Psoas muscle (tissue), 8 donors: ENCODE results near the gene MAPK11. TPM values are rescaled to one million over a fixed set of nuclear protein-coding genes. Genes with fewer than 3 reads are reported as not detected.

Experiments
- ATAC-seq, 4 donors: fragments of 200-7000 bp; cut with Tn5 transposase; one replicate each; pipeline ENCODE4 v1.9.1; 2020; ENCODE audit warnings: moderate library complexity in 3 of 4, mild to moderate bottlenecking in 2 of 4
- DNase-seq, 2 donors: peaks; one replicate each; pipeline ENCODE4 v3.0.0-alpha.2; 2020
- H3K27ac ChIP-seq: fragments of 200-600 bp; one replicate; pipeline ENCODE4 v1.8.0; 2022
- H3K27me3 ChIP-seq, 3 donors: fragments of 200-600 bp in 1 of 3; one replicate each; pipeline versions ENCODE4 v1.6.1 to v1.8.0; 2013 to 2022; ENCODE audit warnings: low read length in 2 of 3, mild to moderate bottlenecking in 2 of 3, moderate library complexity in 1 of 3; ENCODE audit not compliant: insufficient read depth in 3 of 3
- H3K36me3 ChIP-seq, 2 donors: fragments of 200-600 bp in 1 of 2; one replicate each; pipeline versions ENCODE4 v1.6.1 to v1.8.0; 2013 to 2022; ENCODE audit warnings: low read depth in 1 of 2, mild to moderate bottlenecking in 1 of 2, moderate library complexity in 1 of 2; ENCODE audit not compliant: insufficient read depth in 1 of 2
- H3K4me1 ChIP-seq: fragments of 200-600 bp; one replicate; pipeline ENCODE4 v1.8.0; 2022
- H3K4me3 ChIP-seq: fragments of 200-600 bp; one replicate; pipeline ENCODE4 v1.8.0; 2022; ENCODE audit warnings: mild to moderate bottlenecking
- H3K9me3 ChIP-seq: fragments of 200-600 bp; one replicate; pipeline ENCODE4 v1.8.0; 2022
- WGBS, 3 donors: extraction: QIAGEN DNeasy Blood & Tissue Kit; methylation state at CpG; one replicate each; pipeline versions ENCODE4 v1.1.6 to v1.1.7; 2013; 5-methylcytosine and 5-hydroxymethylcytosine counted together
- intact Hi-C, 2 donors: fragments of 100-400 bp; cut with DNase I; formaldehyde crosslinking; loops; one replicate each; pipeline versions ENCODE4 v1.11.0 to v1.14.2; 2022
- polyA plus RNA-seq, 3 donors: library from polyadenylated mRNA; stranded (reverse); fragments of 200-250 nt; gene quantifications; one replicate each; pipeline ENCODE4 v1.2.3, GENCODE V29; 2013
- total RNA-seq, 4 donors: library from RNA; stranded (reverse); fragmentation: NEBNext Ultra II Directional in 2 of 4; extraction: Animal tissue kit (Norgen Biotek cat#: 25700) in 2 of 4; gene quantifications; one replicate each; pipeline versions ENCODE4 v1.2.1 to v1.2.4, GENCODE V29; 2021 to 2023
- TF ChIP-seq, protein P1 (sequence below): fragments of 200-600 bp; IDR thresholded peaks from one replicate; pipeline ENCODE4 v1.8.0; 2022; ENCODE audit warnings: antibody characterized with exemption
- donor health status: healthy with polysubstance abuse.
- donor health status: DM: no; HTN: no; CAD: no; lungs with moderate emphysema.
- donor health status: Bipolar disorder and iron deficiency.
- donor health status: healthy.
- donor health status: DM: yes; HTN: yes; CAD: no.
- donor health status: DM: no; HTN: no; CAD: no.
- donor health status: DM: no; HTN: no; CAD: no.
- donor health status: DM: yes; HTN: yes; CAD: no.

The MAPK11 gene
- total and polyA plus RNA-seq, 7 donors = 1.7 to 6.3 (median 4.8) TPM

DNA sequence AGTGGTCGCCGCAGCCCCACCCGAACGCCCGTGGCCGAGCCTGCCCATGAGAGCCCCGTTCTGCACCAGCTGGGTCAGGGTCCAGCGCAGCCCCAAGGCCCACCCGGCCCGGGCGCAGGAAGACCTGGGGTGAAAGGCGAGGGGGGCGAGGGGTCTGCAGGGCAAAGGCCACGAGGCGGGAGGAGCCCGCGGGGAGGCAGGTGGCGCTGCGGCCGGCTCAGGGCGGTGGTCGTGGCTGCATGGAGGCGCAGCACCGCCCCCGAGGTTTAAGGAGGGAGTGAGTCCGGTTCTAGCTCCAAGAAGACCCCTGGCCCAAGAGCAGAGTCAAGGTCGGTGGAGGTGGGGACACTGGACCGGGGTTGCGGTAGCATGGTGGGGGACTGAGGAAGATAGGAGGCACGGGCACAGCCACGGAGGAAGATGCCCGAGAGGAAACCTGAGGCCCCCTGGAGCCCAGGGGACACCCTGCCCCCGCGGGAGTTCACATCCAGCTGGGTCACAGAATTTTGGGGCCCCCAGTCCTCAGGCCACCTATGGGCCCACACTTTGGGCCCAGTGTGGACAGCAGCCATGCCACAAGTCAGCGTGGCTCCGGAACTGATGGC lies 18.6 kb downstream of the MAPK11 start:
- intact Hi-C loops = loop anchor here (2.0 to 10.0 kb wide), 5 partner anchors 51 to 253 kb away; partner anchors contain the start of genes DENND6B (in 1 of the 2), LMF2 (in 1 of the 2), NCAPH2 (in 1 of the 2) and PPP6R2 (in 1 of the 2)
- ATAC-seq = peak in 3 of 4 donors; percentile 3 to 11 (median 5)
- WGBS, 3 donors = 8 to 15% (median 11%) methylated on average over 32 to 36 of the region's 36 CpGs

DNA sequence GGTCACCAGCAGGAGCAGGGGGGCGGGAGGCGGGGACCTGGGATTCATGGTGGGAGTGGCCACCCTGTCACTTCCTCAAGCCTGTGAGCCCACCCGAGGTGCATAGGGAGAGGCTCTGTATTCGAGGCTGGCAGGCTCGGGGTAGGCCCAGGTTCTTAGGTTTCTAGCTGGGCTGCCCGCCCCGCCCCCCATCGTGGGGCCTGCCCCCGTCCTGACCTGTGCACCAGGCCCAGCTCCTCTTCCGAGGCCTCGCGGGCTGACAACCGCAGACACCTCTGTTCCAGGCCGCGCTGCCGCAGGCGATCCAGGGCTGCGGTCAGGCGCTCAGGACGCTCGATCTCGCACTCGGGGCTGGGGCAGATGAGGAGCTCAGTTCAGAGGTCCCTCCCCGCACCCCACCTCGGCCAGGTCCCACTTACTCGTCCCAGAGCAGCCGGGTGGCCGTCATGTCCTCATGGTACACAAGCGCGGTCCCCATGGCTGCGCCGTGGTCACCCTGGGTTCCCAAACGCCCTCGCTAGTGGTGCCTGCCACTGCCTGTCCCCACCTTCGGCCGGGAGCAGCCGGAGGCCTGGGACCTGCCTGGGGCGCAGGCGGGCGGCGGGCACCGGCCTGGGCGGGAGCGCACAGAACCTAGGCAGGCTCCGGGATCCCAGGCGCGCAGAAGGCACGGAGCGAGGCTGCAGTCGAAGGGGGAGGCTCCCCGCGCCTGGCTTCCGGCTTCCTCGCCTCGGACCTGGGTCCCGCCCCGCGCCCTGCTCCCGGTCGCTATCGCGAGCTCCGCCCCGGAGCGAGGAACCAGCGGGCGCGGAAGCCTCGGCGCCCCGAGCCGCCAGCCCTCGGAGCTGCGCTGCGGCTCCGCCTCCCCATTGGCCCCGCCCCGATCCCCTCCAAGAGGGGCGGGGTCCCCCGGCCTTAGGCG lies 19.4 kb downstream of the MAPK11 start, which contains the start of gene HDAC10:
TSS of gene HDAC10 (minus strand) at position 711 of the 922 bp plus-strand sequence. CDS start at position 478, 233 bp downstream.
- Histone ChIP-seq H3K36me3 (peaks cover 0 to 65% of the 10 kb centered on the region in 2 donors), H3K27me3 (no peaks in the 10 kb centered on the region), H3K9me3 (no peaks in the 10 kb centered on the region), H3K4me1 (peaks cover 23% of the 10 kb centered on the region), H3K4me3 (peak within 1 kb of the TSS; percentile 70), H3K27ac (peak within 1 kb of the TSS; percentile 63)
- TF ChIP-seq, protein P1, sequence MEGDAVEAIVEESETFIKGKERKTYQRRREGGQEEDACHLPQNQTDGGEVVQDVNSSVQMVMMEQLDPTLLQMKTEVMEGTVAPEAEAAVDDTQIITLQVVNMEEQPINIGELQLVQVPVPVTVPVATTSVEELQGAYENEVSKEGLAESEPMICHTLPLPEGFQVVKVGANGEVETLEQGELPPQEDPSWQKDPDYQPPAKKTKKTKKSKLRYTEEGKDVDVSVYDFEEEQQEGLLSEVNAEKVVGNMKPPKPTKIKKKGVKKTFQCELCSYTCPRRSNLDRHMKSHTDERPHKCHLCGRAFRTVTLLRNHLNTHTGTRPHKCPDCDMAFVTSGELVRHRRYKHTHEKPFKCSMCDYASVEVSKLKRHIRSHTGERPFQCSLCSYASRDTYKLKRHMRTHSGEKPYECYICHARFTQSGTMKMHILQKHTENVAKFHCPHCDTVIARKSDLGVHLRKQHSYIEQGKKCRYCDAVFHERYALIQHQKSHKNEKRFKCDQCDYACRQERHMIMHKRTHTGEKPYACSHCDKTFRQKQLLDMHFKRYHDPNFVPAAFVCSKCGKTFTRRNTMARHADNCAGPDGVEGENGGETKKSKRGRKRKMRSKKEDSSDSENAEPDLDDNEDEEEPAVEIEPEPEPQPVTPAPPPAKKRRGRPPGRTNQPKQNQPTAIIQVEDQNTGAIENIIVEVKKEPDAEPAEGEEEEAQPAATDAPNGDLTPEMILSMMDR = no peak
- DNase-seq = peak; percentile 80 to 87
- intact Hi-C loops = loop anchor here (2.0 to 10.0 kb wide), 5 partner anchors 52 to 254 kb away; partner anchors contain the start of genes DENND6B (in 1 of the 2), LMF2 (in 1 of the 2), NCAPH2 (in 1 of the 2) and PPP6R2 (in 1 of the 2)
- 1 to 2% (median 2%) methylated on average over 35 to 81 of the region's 81 CpGs for WGBS, 3 donors
- peak; percentile 28 to 53 (median 45) for ATAC-seq

More for the DNA sequence above, 18.6 kb downstream of the MAPK11 start:
- peak overlapping the region; percentile 70 for H3K4me3 ChIP-seq
- TF ChIP-seq, protein P1 = no peak
- H3K4me1 ChIP-seq = peaks cover 21% of the 10 kb centered on the region
- no peaks in the 10 kb centered on the region for H3K27me3 ChIP-seq
- peaks cover 0 to 65% of the 10 kb centered on the region in 2 donors for H3K36me3 ChIP-seq
- H3K27ac ChIP-seq = peak overlapping the region; percentile 63
- H3K9me3 ChIP-seq = no peaks in the 10 kb centered on the region
- DNase-seq = no peak

DNA sequence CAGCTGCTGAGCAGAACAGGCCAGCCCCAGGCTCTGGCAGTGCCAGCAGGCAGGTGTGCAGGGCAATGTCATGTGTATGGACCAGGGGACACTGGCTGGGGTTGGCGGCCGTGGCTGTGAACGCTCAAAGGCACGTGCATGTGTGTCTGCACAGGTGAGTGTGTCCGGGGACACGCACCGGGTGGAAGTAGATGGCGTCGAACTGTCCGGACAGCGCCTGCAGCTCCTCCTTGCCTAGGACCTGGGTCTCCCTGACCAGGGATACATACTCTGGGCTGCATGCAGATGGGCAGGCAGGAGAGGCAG lies 20.0 kb downstream of the MAPK11 start:
- Histone ChIP-seq H3K4me1 (peaks cover 28% of the 10 kb centered on the region), H3K36me3 (peaks cover 0 to 60% of the 10 kb centered on the region in 2 donors), H3K27ac (no peak overlapping the region), H3K27me3 (no peaks in the 10 kb centered on the region), H3K4me3 (peak overlapping the region; percentile 70), H3K9me3 (no peaks in the 10 kb centered on the region)
- DNase-seq (no peak), ATAC-seq (peak in 1 of 4 donors; percentile 0)
- intact Hi-C loops = loop anchor here (2.0 to 10.0 kb wide), 5 partner anchors 53 to 255 kb away; partner anchors contain the start of genes DENND6B (in 1 of the 2), LMF2 (in 1 of the 2), NCAPH2 (in 1 of the 2) and PPP6R2 (in 1 of the 2)
- WGBS, 3 donors = 49 to 66% (median 51%) methylated on average over 11 of the region's 11 CpGs
- TF ChIP-seq, protein P1 = no peak

DNA sequence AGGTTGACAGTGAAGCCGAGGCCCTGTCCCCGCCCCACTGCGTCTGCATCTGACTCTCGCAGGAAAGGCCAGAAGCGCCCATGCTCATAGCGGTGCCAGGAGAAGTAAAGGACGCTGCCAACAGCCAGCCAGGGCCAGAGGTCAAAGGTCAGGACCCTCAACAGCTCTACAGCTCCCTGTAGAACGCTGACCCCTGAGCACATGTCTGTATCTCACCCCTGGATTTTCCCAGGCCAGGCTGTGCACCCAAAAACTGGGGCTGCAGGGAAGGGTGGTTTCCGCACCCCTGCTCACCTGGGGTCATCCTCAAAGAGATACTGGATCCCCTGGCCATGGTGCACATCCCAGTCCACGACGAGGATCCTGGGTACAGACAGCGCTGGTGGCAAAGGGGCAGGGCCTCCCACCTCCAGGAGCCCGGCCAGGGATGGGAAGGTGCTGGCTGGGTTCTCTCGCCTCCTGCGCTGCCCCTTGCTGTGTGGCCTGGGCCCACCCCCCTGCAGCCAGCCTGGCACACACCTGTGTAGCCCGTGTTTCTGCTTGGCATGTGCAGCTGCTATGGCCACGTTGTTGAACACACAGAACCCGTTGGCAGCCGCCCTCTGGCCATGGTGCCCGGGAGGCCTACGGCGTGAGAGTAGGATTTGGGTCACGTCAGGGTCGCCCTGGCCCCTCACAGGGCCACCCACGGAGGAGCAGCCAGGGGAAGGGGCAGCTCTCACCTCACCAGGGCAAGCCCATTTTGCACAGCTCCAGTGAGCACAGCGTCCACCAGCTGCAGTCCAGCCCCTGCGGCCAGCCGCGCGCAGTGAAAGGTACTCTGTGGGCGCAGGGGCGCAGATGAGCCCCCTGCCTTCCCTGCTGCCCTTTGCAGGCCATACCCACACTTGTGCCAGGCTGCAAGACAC lies 20.6 kb downstream of the MAPK11 start:
- peaks cover 28% of the 10 kb centered on the region for H3K4me1 ChIP-seq
- H3K9me3 ChIP-seq = no peaks in the 10 kb centered on the region
- intact Hi-C loops = loop anchor here (2.0 to 10.0 kb wide), 5 partner anchors 53 to 255 kb away; partner anchors contain the start of genes DENND6B (in 1 of the 2), LMF2 (in 1 of the 2), NCAPH2 (in 1 of the 2) and PPP6R2 (in 1 of the 2)
- H3K4me3 ChIP-seq = peak overlapping the region; percentile 70
- H3K36me3 ChIP-seq = peaks cover 0 to 54% of the 10 kb centered on the region in 2 donors
- ATAC-seq = no peak
- no peaks in the 10 kb centered on the region for H3K27me3 ChIP-seq
- 76 to 86% (median 77%) methylated on average over 31 to 32 of the region's 32 CpGs for WGBS, 3 donors
- DNase-seq = peak in 1 of 2 donors; percentile 54
- TF ChIP-seq, protein P1 = no peak
- H3K27ac ChIP-seq = no peak overlapping the region
